22Rv1 (cell line): ENCODE measurements around the gene APOE.

ENCODE experiments used
- CTCF ChIP-seq: fragments of 450-650 bp; IDR thresholded peaks from 2 replicates; pipeline ENCODE4 v1.5.1; 2017; ENCODE audit warnings: mild to moderate bottlenecking
- ZFX ChIP-seq: fragments of 450-650 bp; IDR thresholded peaks from 2 replicates; pipeline ENCODE4 v1.6.1; 2017; ENCODE audit warnings: antibody characterized with exemption, borderline replicate concordance

- TF ChIP-seq CTCF (no peak), ZFX (no peak)
Measured at GRCh38 chr19:44878120-44878865, 27.3 kb upstream of the APOE start.
